ENCODE data around the gene DCANP1. TPM values are rescaled to one million over a fixed set of nuclear protein-coding genes. Genes with fewer than 3 reads are reported as not detected.

Gene DCANP1
- total RNA-seq, 1 donor from 2014 or later = not detected

DNA sequence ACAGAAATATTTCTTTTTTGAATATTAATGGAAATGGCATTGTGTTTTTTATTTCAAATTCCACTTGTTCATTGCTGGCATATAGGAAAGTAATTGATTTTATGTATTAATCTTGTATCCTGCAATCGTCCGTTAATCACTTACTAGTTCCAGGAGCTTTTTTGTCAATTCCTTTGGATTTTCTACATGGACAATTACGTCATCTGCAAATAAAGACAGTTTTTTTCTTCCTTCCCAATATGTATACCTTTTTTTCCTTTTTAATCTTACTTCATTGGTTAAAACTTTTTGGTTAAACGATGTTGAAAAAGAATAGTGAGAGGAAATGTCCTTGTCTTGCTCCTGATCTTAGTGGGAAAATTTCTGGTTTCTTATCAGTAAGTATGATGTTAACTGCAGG is 6.5 kb upstream of the DCANP1 start:
- Mint-ChIP-seq H3K9me3 (no peaks in the 10 kb centered on the region), H3K4me3 (no peak overlapping the region), H3K36me3 (no peaks in the 10 kb centered on the region), H3K27ac (no peak overlapping the region), H3K27me3 (peaks cover 30% of the 10 kb centered on the region), H3K4me1 (ENCODE audit: unreplicated experiment) (no peaks in the 10 kb centered on the region)
- TF ChIP-seq, protein P1, sequence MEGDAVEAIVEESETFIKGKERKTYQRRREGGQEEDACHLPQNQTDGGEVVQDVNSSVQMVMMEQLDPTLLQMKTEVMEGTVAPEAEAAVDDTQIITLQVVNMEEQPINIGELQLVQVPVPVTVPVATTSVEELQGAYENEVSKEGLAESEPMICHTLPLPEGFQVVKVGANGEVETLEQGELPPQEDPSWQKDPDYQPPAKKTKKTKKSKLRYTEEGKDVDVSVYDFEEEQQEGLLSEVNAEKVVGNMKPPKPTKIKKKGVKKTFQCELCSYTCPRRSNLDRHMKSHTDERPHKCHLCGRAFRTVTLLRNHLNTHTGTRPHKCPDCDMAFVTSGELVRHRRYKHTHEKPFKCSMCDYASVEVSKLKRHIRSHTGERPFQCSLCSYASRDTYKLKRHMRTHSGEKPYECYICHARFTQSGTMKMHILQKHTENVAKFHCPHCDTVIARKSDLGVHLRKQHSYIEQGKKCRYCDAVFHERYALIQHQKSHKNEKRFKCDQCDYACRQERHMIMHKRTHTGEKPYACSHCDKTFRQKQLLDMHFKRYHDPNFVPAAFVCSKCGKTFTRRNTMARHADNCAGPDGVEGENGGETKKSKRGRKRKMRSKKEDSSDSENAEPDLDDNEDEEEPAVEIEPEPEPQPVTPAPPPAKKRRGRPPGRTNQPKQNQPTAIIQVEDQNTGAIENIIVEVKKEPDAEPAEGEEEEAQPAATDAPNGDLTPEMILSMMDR (conservative IDR thresholded peaks at IDR 0.05) = no peak
- no peak for DNase-seq (ENCODE audit: extremely low spot score, unreplicated experiment)

- no peak for DNase-seq (ENCODE audit: extremely low spot score, unreplicated experiment)
- H3K9me3 Mint-ChIP-seq = no peaks in the 10 kb centered on the region
- no peak within 1 kb of the TSS for H3K27ac Mint-ChIP-seq
- no peaks in the 10 kb centered on the region for H3K36me3 Mint-ChIP-seq
- no peaks in the 10 kb centered on the region for H3K4me1 Mint-ChIP-seq (ENCODE audit: unreplicated experiment)
- H3K4me3 Mint-ChIP-seq = no peak within 1 kb of the TSS
- peaks cover 31% of the 10 kb centered on the region for H3K27me3 Mint-ChIP-seq
- TF ChIP-seq, protein P1 (conservative IDR thresholded peaks at IDR 0.05) = no peak
Measured at GRCh38 chr5:135452321-135453030, 5.3 kb upstream of the DCANP1 start, which contains the start of gene TIFAB. TIFAB (minus strand) TSS chr5:135452351; CDS start chr5:135449939, 2,412 bp downstream.

- no peak for DNase-seq (ENCODE audit: extremely low spot score, unreplicated experiment)
- no peak overlapping the region for H3K4me3 Mint-ChIP-seq
- no peak overlapping the region for H3K27ac Mint-ChIP-seq
- no peaks in the 10 kb centered on the region for H3K36me3 Mint-ChIP-seq
- TF ChIP-seq, protein P1 (conservative IDR thresholded peaks at IDR 0.05) = no peak
- H3K9me3 Mint-ChIP-seq = no peaks in the 10 kb centered on the region
- H3K27me3 Mint-ChIP-seq = peaks cover 35% of the 10 kb centered on the region
- no peaks in the 10 kb centered on the region for H3K4me1 Mint-ChIP-seq (ENCODE audit: unreplicated experiment)
Measured at GRCh38 chr5:135451581-135452320, 4.6 kb upstream of the DCANP1 start.

- no peak for DNase-seq (ENCODE audit: extremely low spot score, unreplicated experiment)
- H3K9me3 Mint-ChIP-seq = no peaks in the 10 kb centered on the region
- peaks cover 7% of the 10 kb centered on the region for H3K4me1 Mint-ChIP-seq (ENCODE audit: unreplicated experiment)
- peaks cover 30% of the 10 kb centered on the region for H3K27me3 Mint-ChIP-seq
- H3K27ac Mint-ChIP-seq = no peak overlapping the region
- TF ChIP-seq, protein P1 (conservative IDR thresholded peaks at IDR 0.05) = no peak
- H3K36me3 Mint-ChIP-seq = no peaks in the 10 kb centered on the region
- H3K4me3 Mint-ChIP-seq = no peak overlapping the region
Measured at GRCh38 chr5:135450952-135451351, 3.8 kb upstream of the DCANP1 start.

DNA sequence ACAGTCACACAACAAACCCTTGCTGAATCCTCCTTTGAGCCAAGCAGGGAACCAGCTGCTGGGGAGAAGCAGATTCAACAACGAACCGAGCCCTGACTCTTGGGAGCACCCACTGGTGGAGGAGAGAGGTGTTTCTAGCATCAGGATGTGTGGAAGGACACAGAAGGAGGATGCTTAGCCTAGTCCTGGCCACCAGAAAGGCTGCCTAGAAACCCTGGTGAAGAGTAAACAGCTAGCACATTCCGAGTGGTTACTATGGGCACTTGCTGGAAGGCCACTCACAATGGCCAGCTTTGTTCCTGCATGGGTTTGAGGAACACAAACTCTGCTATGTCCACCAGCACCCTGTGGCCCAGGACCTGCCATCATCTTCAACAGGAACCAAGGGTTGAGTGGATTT is 3.2 kb upstream of the DCANP1 start:
- H3K27ac Mint-ChIP-seq = no peak overlapping the region
- no peaks in the 10 kb centered on the region for H3K9me3 Mint-ChIP-seq
- peaks cover 27% of the 10 kb centered on the region for H3K27me3 Mint-ChIP-seq
- H3K4me1 Mint-ChIP-seq (ENCODE audit: unreplicated experiment) = peaks cover 12% of the 10 kb centered on the region
- DNase-seq (ENCODE audit: extremely low spot score, unreplicated experiment) = no peak
- TF ChIP-seq, protein P1 (conservative IDR thresholded peaks at IDR 0.05) = no peak
- no peaks in the 10 kb centered on the region for H3K36me3 Mint-ChIP-seq
- no peak overlapping the region for H3K4me3 Mint-ChIP-seq
